H9 (cell line): ENCODE measurements around the gene MSN. TPM values are rescaled to one million over a fixed set of nuclear protein-coding genes. Genes with fewer than 3 reads are reported as not detected.
A peak's percentile ranks its signal among the peaks of the same experiment; 100 is the strongest.

Experiments used
- DNase-seq: peaks from one replicate; pipeline ENCODE4 v3.0.0-alpha.2; 2017
- H2AFZ ChIP-seq: one replicate; pipeline ENCODE4 v1.6.1; 2013; ENCODE audit warnings: mild to moderate bottlenecking, low read length, control low read depth, moderate library complexity
- H2AK5ac ChIP-seq: 2 replicates; pipeline ENCODE4 v1.6.1; 2013; ENCODE audit warnings: low read length, control low read depth, mixed read lengths; ENCODE audit not compliant: insufficient read length
- H2BK120ac ChIP-seq: one replicate; pipeline ENCODE4 v1.6.1; 2013; ENCODE audit warnings: low read depth, mild to moderate bottlenecking, low read length, control low read depth, inconsistent platforms; ENCODE audit not compliant: poor library complexity, severe bottlenecking
- H2BK12ac ChIP-seq: 2 replicates; pipeline ENCODE4 v1.6.1; 2013; ENCODE audit warnings: low read length, control low read depth, mixed read lengths, low read depth; ENCODE audit not compliant: insufficient read length
- H2BK15ac ChIP-seq: 2 replicates; pipeline ENCODE4 v1.6.1; 2013; ENCODE audit warnings: low read depth, low read length, control low read depth
- H2BK20ac ChIP-seq: one replicate; pipeline ENCODE4 v1.6.1; 2013; ENCODE audit warnings: low read depth, mild to moderate bottlenecking, low read length, control low read depth, inconsistent platforms; ENCODE audit not compliant: poor library complexity, severe bottlenecking
- H2BK5ac ChIP-seq: 2 replicates; pipeline ENCODE4 v1.6.1; 2013; ENCODE audit warnings: low read length, control low read depth, mixed read lengths; ENCODE audit not compliant: insufficient read length
- H3K14ac ChIP-seq: 2 replicates; pipeline ENCODE4 v1.6.1; 2013; ENCODE audit warnings: low read length, control low read depth; ENCODE audit not compliant: insufficient read depth
- H3K18ac ChIP-seq: 2 replicates; pipeline ENCODE4 v1.6.1; 2013; ENCODE audit warnings: low read depth, mild to moderate bottlenecking, mixed read lengths, low read length, control low read depth; ENCODE audit not compliant: insufficient read length
- H3K23ac ChIP-seq: 2 replicates; pipeline ENCODE4 v1.6.1; 2013; ENCODE audit warnings: low read length, control low read depth, mixed read lengths, low read depth; ENCODE audit not compliant: insufficient read length
- H3K23me2 ChIP-seq: 2 replicates; pipeline ENCODE4 v1.6.1; 2013; ENCODE audit warnings: low read depth, mild to moderate bottlenecking, mixed read lengths, low read length, control low read depth; ENCODE audit not compliant: insufficient read length, poor library complexity, severe bottlenecking
- H3K27ac ChIP-seq: 2 replicates; pipeline ENCODE4 v1.5.1; 2013; ENCODE audit warnings: low read length, control low read depth, mixed read lengths, low read depth; ENCODE audit not compliant: insufficient read length
- H3K27me3 ChIP-seq: 2 replicates; pipeline ENCODE4 v1.6.1; 2013; ENCODE audit warnings: low read length, control low read depth, inconsistent platforms; ENCODE audit not compliant: insufficient read depth
- H3K4ac ChIP-seq: 2 replicates; pipeline ENCODE4 v1.6.1; 2013; ENCODE audit warnings: low read depth, mild to moderate bottlenecking, control low read depth, inconsistent platforms, low read length, moderate library complexity
- H3K4me1 ChIP-seq: 2 replicates; pipeline ENCODE4 v1.6.1; 2013; ENCODE audit warnings: low read length, control low read depth, inconsistent platforms; ENCODE audit not compliant: insufficient read depth
- H3K4me2 ChIP-seq: 2 replicates; pipeline ENCODE4 v1.6.1; 2013; ENCODE audit warnings: low read length, control low read depth, mixed read lengths; ENCODE audit not compliant: insufficient read length, insufficient read depth
- H3K56ac ChIP-seq: 2 replicates; pipeline ENCODE4 v1.6.1; 2013; ENCODE audit warnings: low read depth, mild to moderate bottlenecking, mixed read lengths, low read length, control low read depth; ENCODE audit not compliant: insufficient read length
- H3K79me1 ChIP-seq: 2 replicates; pipeline ENCODE4 v1.6.1; 2013; ENCODE audit warnings: low read depth, mild to moderate bottlenecking, moderate library complexity, low read length, control low read depth, inconsistent platforms; ENCODE audit not compliant: insufficient read depth, poor library complexity, severe bottlenecking
- H3K79me2 ChIP-seq: 2 replicates; pipeline ENCODE4 v1.6.1; 2013; ENCODE audit warnings: low read length, control low read depth, inconsistent platforms; ENCODE audit not compliant: insufficient read depth
- H3K9ac ChIP-seq: 2 replicates; pipeline ENCODE4 v1.6.1; 2013; ENCODE audit warnings: low read length, control low read depth, mixed read lengths; ENCODE audit not compliant: insufficient read length; ENCODE audit errors: extremely low read depth
- H3K9me3 ChIP-seq: one replicate; pipeline ENCODE4 v1.6.1; 2013; ENCODE audit warnings: low read depth, low read length, inconsistent platforms; ENCODE audit not compliant: control insufficient read depth
- H3T11ph ChIP-seq: one replicate; pipeline ENCODE4 v1.6.1; 2013; ENCODE audit warnings: mild to moderate bottlenecking, low read length, control low read depth, inconsistent platforms
- H4K20me1 ChIP-seq: one replicate; pipeline ENCODE4 v1.6.1; 2013; ENCODE audit not compliant: control insufficient read depth, insufficient read length, insufficient read depth
- H4K5ac ChIP-seq: 2 replicates; pipeline ENCODE4 v1.6.1; 2013; ENCODE audit warnings: low read depth, mild to moderate bottlenecking, mixed read lengths, low read length, control low read depth; ENCODE audit not compliant: insufficient read length
- H4K8ac ChIP-seq: replicated peaks from 2 replicates; pipeline ENCODE4 v1.6.1; 2013; ENCODE audit warnings: low read length, control low read depth, mixed read lengths, low read depth; ENCODE audit not compliant: insufficient read length
- H4K91ac ChIP-seq: 2 replicates; pipeline ENCODE4 v1.6.1; 2013; ENCODE audit warnings: low read depth, mild to moderate bottlenecking, moderate library complexity, mixed read lengths, low read length, control low read depth; ENCODE audit not compliant: insufficient read length
- H3K27ac Mint-ChIP-seq, 3 experiments: 2 replicates in 2 of 3; 3 replicates in 1 of 3; pipeline ENCODE4 v1.8.0; 2020 to 2021; ENCODE audit warnings: mixed read lengths in 3 of 3, mild to moderate bottlenecking in 1 of 3, moderate library complexity in 1 of 3
- H3K27me3 Mint-ChIP-seq: 2 replicates; pipeline ENCODE4 v1.8.0; 2021; ENCODE audit warnings: low read depth, mild to moderate bottlenecking, moderate library complexity, mixed read lengths
- H3K36me3 Mint-ChIP-seq, 3 experiments: 2 replicates in 2 of 3; 3 replicates in 1 of 3; pipeline ENCODE4 v1.8.0; 2020 to 2021; ENCODE audit warnings: low read depth in 3 of 3, mixed read lengths in 3 of 3; ENCODE audit not compliant: insufficient read depth in 1 of 3
- H3K4me1 Mint-ChIP-seq, 2 experiments: 2 replicates each; pipeline ENCODE4 v1.8.0; 2020; ENCODE audit warnings: mixed read lengths in 2 of 2
- H3K4me3 Mint-ChIP-seq, 2 experiments: 2 replicates in 1 of 2; 3 replicates in 1 of 2; pipeline ENCODE4 v1.8.0; 2020 to 2021; ENCODE audit warnings: mild to moderate bottlenecking in 2 of 2, mixed read lengths in 2 of 2, moderate library complexity in 1 of 2
- H3K9me3 Mint-ChIP-seq, 2 experiments: 2 replicates in 1 of 2; 3 replicates in 1 of 2; pipeline ENCODE4 v1.8.0; 2020; ENCODE audit warnings: mild to moderate bottlenecking in 2 of 2, mixed read lengths in 2 of 2, moderate library complexity in 1 of 2
- WGBS: extraction: QIAGEN DNeasy Blood & Tissue Kit; methylation state at CpG from one replicate; pipeline ENCODE4 v1.1.7; 2013; ENCODE audit warnings: missing lambda C conversion rate, low lambda C conversion rate, mixed read lengths; ENCODE audit not compliant: insufficient read length; ENCODE audit errors: extremely low coverage; 5-methylcytosine and 5-hydroxymethylcytosine counted together
- total RNA-seq: library from RNA; stranded (reverse); gene quantifications from 2 replicates; pipeline ENCODE4 v1.2.1, GENCODE V29; 2021
- TF ChIP-seq, protein P1 (sequence below): fragments of 200-600 bp; sonication (generic); conservative IDR thresholded peaks from 3 replicates; pipeline ENCODE4 v1.8.0; 2021; ENCODE audit warnings: antibody characterized with exemption, mild to moderate bottlenecking

The MSN gene
- total RNA-seq, 1 experiment from 2014 or later: 126 TPM

DNA sequence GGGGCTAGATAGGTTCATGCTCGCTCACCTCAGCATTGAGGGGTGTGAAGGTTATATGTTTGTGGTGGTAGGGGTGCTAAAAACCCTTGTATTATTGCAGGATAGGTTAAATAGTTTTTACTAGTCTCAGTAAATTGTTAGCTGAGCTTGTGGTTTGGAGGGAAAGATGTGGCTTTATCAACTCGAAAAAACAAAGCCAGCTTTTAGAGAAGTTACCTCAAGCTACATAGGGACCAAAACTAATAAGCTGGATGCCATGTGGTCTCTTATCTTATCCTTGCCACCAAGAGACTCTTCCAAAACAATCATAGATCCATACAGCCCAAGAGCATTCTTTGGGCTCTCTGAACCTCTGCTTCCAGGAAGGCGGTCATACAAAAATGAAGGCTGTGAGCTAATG lies 29.2 kb downstream of the MSN start:
- H2BK20ac ChIP-seq: no peak overlapping the region
- no peak overlapping the region for H4K91ac ChIP-seq
- WGBS: no CpG with 5 or more reads among the region's 3 CpGs
- no peaks in the 10 kb centered on the region for H3K79me1 ChIP-seq
- no peak overlapping the region for H3K4me3 Mint-ChIP-seq
- peaks cover 6% of the 10 kb centered on the region; the same call in 1 of the 2 replicates for H3K79me2 ChIP-seq
- no peak overlapping the region for H2AFZ ChIP-seq
- no peak overlapping the region for H2BK120ac ChIP-seq
- H3K4me2 ChIP-seq: peak overlapping the region; percentile 25
- H3K18ac ChIP-seq: no peak overlapping the region
- H2AK5ac ChIP-seq: no peak overlapping the region
- H3K4me1 ChIP-seq: peaks cover 6% of the 10 kb centered on the region; the same call in 1 of the 2 replicates
- TF ChIP-seq, protein P1, sequence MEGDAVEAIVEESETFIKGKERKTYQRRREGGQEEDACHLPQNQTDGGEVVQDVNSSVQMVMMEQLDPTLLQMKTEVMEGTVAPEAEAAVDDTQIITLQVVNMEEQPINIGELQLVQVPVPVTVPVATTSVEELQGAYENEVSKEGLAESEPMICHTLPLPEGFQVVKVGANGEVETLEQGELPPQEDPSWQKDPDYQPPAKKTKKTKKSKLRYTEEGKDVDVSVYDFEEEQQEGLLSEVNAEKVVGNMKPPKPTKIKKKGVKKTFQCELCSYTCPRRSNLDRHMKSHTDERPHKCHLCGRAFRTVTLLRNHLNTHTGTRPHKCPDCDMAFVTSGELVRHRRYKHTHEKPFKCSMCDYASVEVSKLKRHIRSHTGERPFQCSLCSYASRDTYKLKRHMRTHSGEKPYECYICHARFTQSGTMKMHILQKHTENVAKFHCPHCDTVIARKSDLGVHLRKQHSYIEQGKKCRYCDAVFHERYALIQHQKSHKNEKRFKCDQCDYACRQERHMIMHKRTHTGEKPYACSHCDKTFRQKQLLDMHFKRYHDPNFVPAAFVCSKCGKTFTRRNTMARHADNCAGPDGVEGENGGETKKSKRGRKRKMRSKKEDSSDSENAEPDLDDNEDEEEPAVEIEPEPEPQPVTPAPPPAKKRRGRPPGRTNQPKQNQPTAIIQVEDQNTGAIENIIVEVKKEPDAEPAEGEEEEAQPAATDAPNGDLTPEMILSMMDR: no peak
- H3K27ac Mint-ChIP-seq: no peak overlapping the region
- no peaks in the 10 kb centered on the region for H3K23me2 ChIP-seq
- H3K36me3 Mint-ChIP-seq: peaks cover 5 to 15% (median 15%) of the 10 kb centered on the region in 3 experiments; a peak in 5 of 7 replicates
- H2BK12ac ChIP-seq: no peak overlapping the region
- H4K20me1 ChIP-seq: no peaks in the 10 kb centered on the region
- no peak overlapping the region for H3T11ph ChIP-seq
- no peak overlapping the region for H3K23ac ChIP-seq
- peaks cover 33 to 40% of the 10 kb centered on the region in 2 experiments for H3K4me1 Mint-ChIP-seq
- DNase-seq: no peak
- peaks cover 65 to 70% of the 10 kb centered on the region in 2 experiments for H3K9me3 Mint-ChIP-seq
- H3K9ac ChIP-seq: no peak overlapping the region
- H3K14ac ChIP-seq: no peak overlapping the region
- no peaks in the 10 kb centered on the region for H3K27me3 ChIP-seq
- no peak overlapping the region for H3K4ac ChIP-seq
- H3K56ac ChIP-seq: no peak overlapping the region
- H3K27me3 Mint-ChIP-seq: no peaks in the 10 kb centered on the region; the same call in 1 of the 2 replicates
- no peak overlapping the region for H2BK5ac ChIP-seq
- no peak overlapping the region for H3K27ac ChIP-seq
- no peak overlapping the region for H4K8ac ChIP-seq
- H2BK15ac ChIP-seq: no peak overlapping the region
- no peak overlapping the region for H4K5ac ChIP-seq
- H3K9me3 ChIP-seq: peaks cover 44% of the 10 kb centered on the region
